WERI-Rb-1 (cell line): ENCODE data around the gene MT1A.

Source experiments
- DNase-seq: peaks from one replicate; pipeline ENCODE4 v3.0.0-alpha.2; 2020
- H3K27ac ChIP-seq: fragments of 250-450 bp; sonication (Bioruptor Pico); 2 replicates; pipeline ENCODE4 v1.5.1; 2020; ENCODE audit warnings: mild to moderate bottlenecking, moderate library complexity
- H3K27me3 ChIP-seq: fragments of 250-450 bp; sonication (Bioruptor Pico); 2 replicates; pipeline ENCODE4 v1.5.1; 2021; ENCODE audit warnings: mild to moderate bottlenecking, low read depth, moderate library complexity; ENCODE audit not compliant: insufficient read depth, severe bottlenecking
- H3K36me3 ChIP-seq: fragments of 250-450 bp; sonication (Bioruptor Pico); 2 replicates; pipeline ENCODE4 v1.5.1; 2020; ENCODE audit warnings: mild to moderate bottlenecking, moderate library complexity
- H3K4me3 ChIP-seq: 2 replicates; pipeline ENCODE4 v1.5.1; 2011; ENCODE audit warnings: low read depth, mild to moderate bottlenecking, control low read depth, low read length
- H3K9me3 ChIP-seq: fragments of 250-450 bp; sonication (Bioruptor Pico); 2 replicates; pipeline ENCODE4 v1.5.1; 2021; ENCODE audit warnings: mild to moderate bottlenecking, moderate library complexity; ENCODE audit not compliant: severe bottlenecking
- CTCF ChIP-seq: IDR thresholded peaks from 2 replicates; pipeline ENCODE4 v1.5.1; 2011; ENCODE audit warnings: low read depth, mild to moderate bottlenecking, control low read depth, inconsistent platforms, low read length

Gene MT1A

GRCh38 chr16:56594292-56594619, 44.2 kb upstream of the MT1A start:
- no peak overlapping the region for H3K4me3 ChIP-seq
- no peaks in the 10 kb centered on the region for H3K27me3 ChIP-seq
- H3K36me3 ChIP-seq = no peaks in the 10 kb centered on the region
- H3K27ac ChIP-seq = no peak overlapping the region
- peaks cover 3% of the 10 kb centered on the region for H3K9me3 ChIP-seq
- no peak for TF ChIP-seq CTCF
- DNase-seq = no peak

- peak; percentile 65 for TF ChIP-seq CTCF
- no peaks in the 10 kb centered on the region for H3K9me3 ChIP-seq
- peak; percentile 60 for DNase-seq
- H3K4me3 ChIP-seq = no peak overlapping the region
- H3K27ac ChIP-seq = no peak overlapping the region
- no peaks in the 10 kb centered on the region for H3K27me3 ChIP-seq
- H3K36me3 ChIP-seq = no peaks in the 10 kb centered on the region
Measured at GRCh38 chr16:56600398-56600999, 38.0 kb upstream of the MT1A start.

GRCh38 chr16:56601325-56601724, 37.1 kb upstream of the MT1A start:
- no peaks in the 10 kb centered on the region for H3K27me3 ChIP-seq
- no peaks in the 10 kb centered on the region for H3K9me3 ChIP-seq
- peak; percentile 78 for DNase-seq
- no peak for TF ChIP-seq CTCF
- H3K4me3 ChIP-seq = no peak overlapping the region
- H3K36me3 ChIP-seq = no peaks in the 10 kb centered on the region
- no peak overlapping the region for H3K27ac ChIP-seq

- Histone ChIP-seq H3K4me3 (no peak overlapping the region), H3K9me3 (no peaks in the 10 kb centered on the region), H3K27ac (peak overlapping the region; percentile 33), H3K27me3 (no peaks in the 10 kb centered on the region), H3K36me3 (no peaks in the 10 kb centered on the region)
- DNase-seq = peak; percentile 89
- peak; percentile 89 for TF ChIP-seq CTCF
Measured at GRCh38 chr16:56603589-56603988, 34.9 kb upstream of the MT1A start.

GRCh38 chr16:56604966-56605365, 33.5 kb upstream of the MT1A start:
- TF ChIP-seq CTCF = no peak
- no peak overlapping the region for H3K4me3 ChIP-seq
- DNase-seq = no peak
- H3K9me3 ChIP-seq = no peaks in the 10 kb centered on the region
- no peaks in the 10 kb centered on the region for H3K36me3 ChIP-seq
- no peaks in the 10 kb centered on the region for H3K27me3 ChIP-seq
- no peak overlapping the region for H3K27ac ChIP-seq

- no peak overlapping the region for H3K4me3 ChIP-seq
- no peak overlapping the region for H3K27ac ChIP-seq
- TF ChIP-seq CTCF = no peak
- no peaks in the 10 kb centered on the region for H3K27me3 ChIP-seq
- no peaks in the 10 kb centered on the region for H3K9me3 ChIP-seq
- DNase-seq = no peak
- no peaks in the 10 kb centered on the region for H3K36me3 ChIP-seq
Measured at GRCh38 chr16:56605475-56605874, 33.0 kb upstream of the MT1A start.
